B cell (primary cell): ENCODE results near the gene DYNC1I2.

Source experiments
- EZH2 ChIP-seq: IDR thresholded peaks from 2 replicates; pipeline ENCODE4 v1.6.1; 2012; ENCODE audit warnings: borderline replicate concordance, low read depth, mild to moderate bottlenecking, moderate library complexity, low read length; ENCODE audit not compliant: insufficient read depth, poor library complexity, severe bottlenecking
- TF ChIP-seq, protein P1 (sequence below): fragments of 200-600 bp; IDR thresholded peaks from one replicate; pipeline ENCODE4 v1.8.0; 2022; ENCODE audit warnings: antibody characterized with exemption, mild to moderate bottlenecking

GRCh38 chr2:171651667-171652415, 35.4 kb upstream of the DYNC1I2 start:
- TF ChIP-seq, protein P1, sequence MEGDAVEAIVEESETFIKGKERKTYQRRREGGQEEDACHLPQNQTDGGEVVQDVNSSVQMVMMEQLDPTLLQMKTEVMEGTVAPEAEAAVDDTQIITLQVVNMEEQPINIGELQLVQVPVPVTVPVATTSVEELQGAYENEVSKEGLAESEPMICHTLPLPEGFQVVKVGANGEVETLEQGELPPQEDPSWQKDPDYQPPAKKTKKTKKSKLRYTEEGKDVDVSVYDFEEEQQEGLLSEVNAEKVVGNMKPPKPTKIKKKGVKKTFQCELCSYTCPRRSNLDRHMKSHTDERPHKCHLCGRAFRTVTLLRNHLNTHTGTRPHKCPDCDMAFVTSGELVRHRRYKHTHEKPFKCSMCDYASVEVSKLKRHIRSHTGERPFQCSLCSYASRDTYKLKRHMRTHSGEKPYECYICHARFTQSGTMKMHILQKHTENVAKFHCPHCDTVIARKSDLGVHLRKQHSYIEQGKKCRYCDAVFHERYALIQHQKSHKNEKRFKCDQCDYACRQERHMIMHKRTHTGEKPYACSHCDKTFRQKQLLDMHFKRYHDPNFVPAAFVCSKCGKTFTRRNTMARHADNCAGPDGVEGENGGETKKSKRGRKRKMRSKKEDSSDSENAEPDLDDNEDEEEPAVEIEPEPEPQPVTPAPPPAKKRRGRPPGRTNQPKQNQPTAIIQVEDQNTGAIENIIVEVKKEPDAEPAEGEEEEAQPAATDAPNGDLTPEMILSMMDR = no peak
- no peak for TF ChIP-seq EZH2
